B cell (primary cell): ENCODE data around the gene APOL2. TPM values are rescaled to one million over a fixed set of nuclear protein-coding genes. Genes with fewer than 3 reads are reported as not detected.

Experiments
- ATAC-seq: fragments of 200-7000 bp; cut with Tn5 transposase; one replicate; pipeline ENCODE4 v1.10.0; 2021; ENCODE audit warnings: low read depth, mild to moderate bottlenecking, moderate number of reproducible peaks, moderate library complexity
- CTCF ChIA-PET: fragments of 350-600 bp; sonication (Branson Sonifier 250); formaldehyde crosslinking; loops from one replicate; lab custom pipeline; 2021; ENCODE audit warnings: antibody characterized with exemption, inconsistent platforms; lab: Charles Lee
- POLR2A ChIA-PET: fragments of 350-600 bp; sonication (Branson Sonifier 250); formaldehyde crosslinking; loops from one replicate; lab custom pipeline; 2021; ENCODE audit warnings: antibody characterized with exemption; lab: Charles Lee
- DNase-seq: peaks from one replicate; pipeline ENCODE4 v3.0.0; 2013
- H2AFZ ChIP-seq: 2 replicates; pipeline ENCODE4 v1.6.1; 2012; ENCODE audit warnings: mild to moderate bottlenecking, low read depth, low read length; ENCODE audit not compliant: insufficient read depth, poor library complexity, severe bottlenecking
- H3K27ac ChIP-seq, 2 donors: 1 replicate in 1 of 2; 2 replicates in 1 of 2; pipeline ENCODE4 v1.5.1; 2012 to 2013; ENCODE audit warnings: low read length in 2 of 2, mild to moderate bottlenecking in 2 of 2, moderate library complexity in 1 of 2
- H3K27me3 ChIP-seq, 4 experiments: fragments of 200-600 bp in 1 of 4; sonication (generic) in 1 of 4; replicated peaks in 1 of 4; 1 replicate in 2 of 4; 2 replicates in 2 of 4; pipeline versions ENCODE4 v1.6.1 to v1.7.0; 2013 to 2016; ENCODE audit warnings: low read length in 3 of 4, mild to moderate bottlenecking in 2 of 4, mixed read lengths in 1 of 4, moderate library complexity in 1 of 4; ENCODE audit not compliant: insufficient read depth in 4 of 4, control insufficient read depth in 3 of 4; ENCODE audit errors: control extremely low read depth in 1 of 4
- H3K36me3 ChIP-seq, 2 experiments: replicated peaks in 1 of 2; 1 replicate in 1 of 2; 2 replicates in 1 of 2; pipeline versions ENCODE4 v1.6.1 to v1.7.1; 2013; ENCODE audit warnings: low read length in 1 of 2; ENCODE audit not compliant: insufficient read depth in 2 of 2, control insufficient read depth in 1 of 2; ENCODE audit errors: control extremely low read depth in 1 of 2, extremely low read depth in 1 of 2
- H3K4me1 ChIP-seq, 2 donors: fragments of 200-600 bp in 1 of 2; sonication (generic) in 1 of 2; 1 replicate in 1 of 2; 2 replicates in 1 of 2; pipeline versions ENCODE4 v1.5.1 to v1.6.1; 2013 to 2017; ENCODE audit warnings: low read length in 2 of 2; ENCODE audit not compliant: control insufficient read depth in 2 of 2, insufficient read depth in 2 of 2
- H3K4me2 ChIP-seq: replicated peaks from 2 replicates; pipeline ENCODE3; 2012; ENCODE audit warnings: mild to moderate bottlenecking, low read depth, low read length; ENCODE audit not compliant: poor library complexity, severe bottlenecking
- H3K4me3 ChIP-seq, 5 experiments: fragments of 200-600 bp in 1 of 5; sonication (generic) in 1 of 5; 1 replicate in 3 of 5; 2 replicates in 2 of 5; pipeline versions ENCODE4 v1.5.1 to v1.7.0; 2011 to 2016; ENCODE audit warnings: low read length in 4 of 5, mild to moderate bottlenecking in 4 of 5, low read depth in 2 of 5, control low read depth in 1 of 5, moderate library complexity in 1 of 5; ENCODE audit not compliant: insufficient read depth in 1 of 5; ENCODE audit errors: control extremely low read depth in 1 of 5, extremely low read depth in 1 of 5
- H3K79me2 ChIP-seq: fragments of 200-600 bp; sonication (generic); one replicate; pipeline ENCODE4 v1.6.0; 2016; ENCODE audit warnings: low read length; ENCODE audit not compliant: control insufficient read depth, insufficient read depth
- H3K9ac ChIP-seq: fragments of 200-600 bp; sonication (generic); 2 replicates; pipeline ENCODE4 v1.6.1; 2017; ENCODE audit warnings: mild to moderate bottlenecking, low read length, moderate library complexity
- H3K9me3 ChIP-seq, 3 donors: one replicate each; pipeline versions ENCODE4 v1.6.1 to v1.7.1; 2013; ENCODE audit warnings: low read length in 2 of 3; ENCODE audit not compliant: control insufficient read depth in 2 of 3, insufficient read depth in 1 of 3; ENCODE audit errors: control extremely low read depth in 1 of 3
- H4K20me1 ChIP-seq: 2 replicates; pipeline ENCODE4 v1.6.0; 2012; ENCODE audit warnings: mild to moderate bottlenecking, low read length; ENCODE audit not compliant: insufficient read depth, control insufficient read depth, poor library complexity, severe bottlenecking
- H3K27ac Mint-ChIP-seq: one replicate; pipeline ENCODE4 v1.8.0; 2021; ENCODE audit warnings: mixed read lengths
- H3K27me3 Mint-ChIP-seq: one replicate; pipeline ENCODE4 v1.8.0; 2021; ENCODE audit warnings: mixed read lengths
- H3K4me1 Mint-ChIP-seq: one replicate; pipeline ENCODE4 v1.8.0; 2021; ENCODE audit warnings: mixed read lengths
- H3K4me3 Mint-ChIP-seq: one replicate; pipeline ENCODE4 v1.8.0; 2021; ENCODE audit warnings: mixed read lengths
- H3K9me3 Mint-ChIP-seq: one replicate; pipeline ENCODE4 v1.8.0; 2022; ENCODE audit warnings: mixed read lengths; ENCODE audit not compliant: insufficient read depth
- CTCF ChIP-seq: fragments of 200-600 bp; IDR thresholded peaks from one replicate; pipeline ENCODE4 v1.8.0; 2022; ENCODE audit warnings: antibody characterized with exemption, mild to moderate bottlenecking
- EZH2 ChIP-seq: IDR thresholded peaks from 2 replicates; pipeline ENCODE4 v1.6.1; 2012; ENCODE audit warnings: borderline replicate concordance, low read depth, mild to moderate bottlenecking, moderate library complexity, low read length; ENCODE audit not compliant: insufficient read depth, poor library complexity, severe bottlenecking
- WGBS: methylation state at CpG from one replicate; pipeline ENCODE4 v1.1.5; 2013; ENCODE audit warnings: missing lambda C conversion rate; ENCODE audit not compliant: insufficient coverage; 5-methylcytosine and 5-hydroxymethylcytosine counted together
- intact Hi-C: fragments of 100-400 bp; cut with micrococcal nuclease; formaldehyde crosslinking; loops from one replicate; pipeline ENCODE4 v1.10.0; 2022
- polyA plus RNA-seq: library from polyadenylated mRNA; depleted of rRNA; stranded (reverse); fragments of >200 nt; gene quantifications from 2 replicates; pipeline ENCODE4 v1.2.3, GENCODE V29; 2012
- total RNA-seq, 2 donors: library from RNA; stranded (reverse); fragments of 120-200 nt in 1 of 2; gene quantifications; 1 replicate in 1 of 2; 2 replicates in 1 of 2; pipeline versions ENCODE4 v1.2.3 to v1.2.4, GENCODE V29; 2013 to 2022

APOL2 gene
- total and polyA plus RNA-seq, 2 donors (not counting 1 experiment from before 2014, with no cell fraction given): 29.4 to 60.6 TPM

- H3K9me3 ChIP-seq: no peaks in the 10 kb centered on the region
- H4K20me1 ChIP-seq: peaks cover 71% of the 10 kb centered on the region
- 85% methylated on average over 28 of the region's 28 CpGs for WGBS
- H3K79me2 ChIP-seq: no peaks in the 10 kb centered on the region
- H3K4me2 ChIP-seq: no peak overlapping the region
- ATAC-seq: peak; percentile 87
- peak; percentile 74 for DNase-seq
- Mint-ChIP-seq H3K9me3 (no peaks in the 10 kb centered on the region), H3K4me1 (no peaks in the 10 kb centered on the region), H3K27me3 (no peaks in the 10 kb centered on the region), H3K27ac (peak overlapping the region; percentile 12), H3K4me3 (no peak overlapping the region)
- no peak overlapping the region for H2AFZ ChIP-seq
- peaks cover 7 to 83% of the 10 kb centered on the region in 2 experiments for H3K36me3 ChIP-seq
- intact Hi-C loops: no loop called here
- H3K27me3 ChIP-seq: no peaks in the 10 kb centered on the region
- CTCF ChIA-PET: interaction anchor here (0.6 to 3.5 kb wide), 17 partner anchors 8 to 266 kb away, joined by 3 to 24 read pairs (median 5); partner anchors contain the start of gene APOL1
- H3K4me3 ChIP-seq: no peak overlapping the region
- H3K27ac ChIP-seq: peak overlapping the region in 1 of 2 donors; percentile 28
- H3K9ac ChIP-seq: no peak overlapping the region
- POLR2A ChIA-PET: interaction anchor here (0.5 kb wide), 1 partner anchor 188 kb away, joined by 4 read pairs; no protein-coding TSS in a partner anchor
- TF ChIP-seq CTCF: peak; percentile 86
- no peak for TF ChIP-seq EZH2
- no peaks in the 10 kb centered on the region for H3K4me1 ChIP-seq
Measured at GRCh38 chr22:36286096-36286957, 47.0 kb upstream of the APOL2 start.

- H3K27ac ChIP-seq: no peak overlapping the region
- 95% methylated on average over 21 of the region's 21 CpGs for WGBS
- peaks cover 7 to 88% of the 10 kb centered on the region in 2 experiments for H3K36me3 ChIP-seq
- Mint-ChIP-seq H3K4me1 (no peaks in the 10 kb centered on the region), H3K27me3 (no peaks in the 10 kb centered on the region), H3K27ac (no peak overlapping the region), H3K4me3 (no peak overlapping the region), H3K9me3 (no peaks in the 10 kb centered on the region)
- no peak for DNase-seq
- no peaks in the 10 kb centered on the region for H3K79me2 ChIP-seq
- intact Hi-C loops: no loop called here
- peaks cover 71% of the 10 kb centered on the region for H4K20me1 ChIP-seq
- no peak overlapping the region for H3K4me3 ChIP-seq
- no peak overlapping the region for H2AFZ ChIP-seq
- no peaks in the 10 kb centered on the region for H3K9me3 ChIP-seq
- H3K4me2 ChIP-seq: no peak overlapping the region
- ATAC-seq: no peak
- no peaks in the 10 kb centered on the region for H3K27me3 ChIP-seq
- TF ChIP-seq EZH2 (no peak), CTCF (no peak)
- no peak overlapping the region for H3K9ac ChIP-seq
- H3K4me1 ChIP-seq: no peaks in the 10 kb centered on the region
- CTCF ChIA-PET: interaction anchor here (0.6 to 3.5 kb wide), 9 partner anchors 10 to 205 kb away, joined by 3 to 24 read pairs (median 9); no protein-coding TSS in a partner anchor
- POLR2A ChIA-PET: interaction anchor here (0.6 kb wide), 1 partner anchor 171 kb away, joined by 3 read pairs; no protein-coding TSS in a partner anchor
Measured at GRCh38 chr22:36285545-36285944, 46.2 kb upstream of the APOL2 start.
